HCT116 (cell line): ENCODE results near the gene ZNF490. TPM values are rescaled to one million over a fixed set of nuclear protein-coding genes. Genes with fewer than 3 reads are reported as not detected.

Source experiments
- ATAC-seq: fragments of 200-7000 bp; cut with Tn5 transposase; 2 replicates; pipeline ENCODE4 v1.9.1; 2020; ENCODE audit warnings: mild to moderate bottlenecking, moderate library complexity
- BruUV-seq: library from RNA; stranded (reverse); fragments of 400-500 nt; replicated peaks from 2 replicates; lab custom pipeline; 2021; lab: Mats Ljungman, UMichigan
- CTCF ChIA-PET: fragments of 300-600 bp; sonication (Branson Sonifier 250); formaldehyde crosslinking; loops from one replicate; lab custom pipeline; 2021; ENCODE audit warnings: antibody characterized with exemption; lab: Charles Lee
- POLR2A ChIA-PET: fragments of 300-600, 350-600 bp; sonication (Branson Sonifier 250); formaldehyde crosslinking; loops from one replicate; lab custom pipeline; 2021; ENCODE audit warnings: antibody characterized with exemption; lab: Charles Lee
- RAD21 ChIA-PET, 2 experiments: fragments of 300-600 bp; sonication (Branson Sonifier 250); formaldehyde crosslinking; loops; one replicate each; lab custom pipeline; 2023; ENCODE audit warnings: low total read pairs in 2 of 2; ENCODE audit not compliant: uncharacterized antibody in 2 of 2, unreplicated experiment in 2 of 2, low non-redundant PET in 1 of 2; lab: Charles Lee
- DNase-seq: peaks from one replicate; pipeline ENCODE4 v3.0.0-alpha.2; 2010; ENCODE audit warnings: low read depth, low spot score
- H2AFZ ChIP-seq: fragments of 200-600 bp; shearing (Covaris generic), sonication (generic); 2 replicates; pipeline ENCODE4 v1.6.1; 2017; ENCODE audit warnings: low read depth, mixed run types, mixed read lengths, antibody characterized with exemption, low read length; ENCODE audit not compliant: poor library complexity, severe bottlenecking
- H3K27ac ChIP-seq: 2 replicates; pipeline ENCODE4 v1.5.1; 2012; ENCODE audit warnings: low read depth, low read length
- H3K27me3 ChIP-seq: fragments of 200-600 bp; sonication (generic); 2 replicates; pipeline ENCODE4 v1.6.1; 2016; ENCODE audit warnings: mixed run types, low read length, mixed read lengths; ENCODE audit not compliant: insufficient read depth
- H3K36me3 ChIP-seq, 2 experiments: fragments of 200-500 bp in 1 of 2; fragments of 200-600 bp in 1 of 2; sonication (Bioruptor generic) in 1 of 2; sonication (generic) in 1 of 2; 2 replicates each; pipeline versions ENCODE4 v1.5.1 to v1.6.1; 2014 to 2016; ENCODE audit warnings: low read length in 2 of 2, inconsistent platforms in 1 of 2, mixed read lengths in 1 of 2, mixed run types in 1 of 2; ENCODE audit not compliant: insufficient read depth in 2 of 2, control insufficient read depth in 1 of 2
- H3K4me1 ChIP-seq, 2 experiments: fragments of 200-600 bp in 1 of 2; sonication (generic) in 1 of 2; 2 replicates each; pipeline versions ENCODE4 v1.5.1 to v1.6.1; 2012 to 2017; ENCODE audit warnings: low read length in 2 of 2, inconsistent platforms in 1 of 2, mild to moderate bottlenecking in 1 of 2, mixed read lengths in 1 of 2, mixed run types in 1 of 2, moderate library complexity in 1 of 2; ENCODE audit not compliant: insufficient read depth in 2 of 2, control insufficient read depth in 1 of 2
- H3K4me2 ChIP-seq: fragments of 200-600 bp; sonication (generic); 2 replicates; pipeline ENCODE4 v1.6.1; 2017; ENCODE audit warnings: mixed run types, low read length, mixed read lengths
- H3K4me3 ChIP-seq, 2 experiments: fragments of 200-600 bp in 1 of 2; sonication (generic) in 1 of 2; replicated peaks in 1 of 2; 2 replicates each; pipeline ENCODE4 v1.5.1; 2011 to 2016; ENCODE audit warnings: low read length in 2 of 2, control low read depth in 1 of 2, low read depth in 1 of 2, mild to moderate bottlenecking in 1 of 2, mixed read lengths in 1 of 2, mixed run types in 1 of 2
- H3K79me2 ChIP-seq: fragments of 200-600 bp; sonication (generic); 2 replicates; pipeline ENCODE4 v1.6.1; 2017; ENCODE audit warnings: mild to moderate bottlenecking, mixed run types, low read length, moderate library complexity, mixed read lengths; ENCODE audit not compliant: insufficient read depth
- H3K9ac ChIP-seq: fragments of 200-600 bp; sonication (generic); 2 replicates; pipeline ENCODE4 v1.6.1; 2016; ENCODE audit warnings: low read length, mixed read lengths
- H3K9me2 ChIP-seq: fragments of 200-600 bp; sonication (generic), shearing (Covaris generic); 2 replicates; pipeline ENCODE4 v1.6.1; 2017; ENCODE audit warnings: mixed run types, mild to moderate bottlenecking, moderate library complexity; ENCODE audit not compliant: insufficient read depth
- H3K9me3 ChIP-seq, 2 experiments: fragments of 200-500 bp in 1 of 2; fragments of 200-600 bp in 1 of 2; sonication (Bioruptor generic) in 1 of 2; sonication (generic) in 1 of 2; 2 replicates each; pipeline ENCODE4 v1.6.1; 2014 to 2017; ENCODE audit warnings: low read length in 2 of 2, mixed read lengths in 2 of 2, inconsistent platforms in 1 of 2, low read depth in 1 of 2, mild to moderate bottlenecking in 1 of 2, mixed run types in 1 of 2, moderate library complexity in 1 of 2; ENCODE audit not compliant: control insufficient read depth in 1 of 2, insufficient read depth in 1 of 2
- H4K20me1 ChIP-seq: fragments of 200-600 bp; sonication (generic), shearing (Covaris generic); 2 replicates; pipeline ENCODE4 v1.6.1; 2017; ENCODE audit warnings: mixed run types, mild to moderate bottlenecking, moderate library complexity; ENCODE audit not compliant: insufficient read depth
- CEBPB ChIP-seq: IDR thresholded peaks from 2 replicates; pipeline ENCODE4 v1.6.1; 2012; ENCODE audit warnings: low read depth
- EZH2 ChIP-seq: fragments of 200-600 bp; sonication (generic); IDR thresholded peaks from 2 replicates; pipeline ENCODE4 v1.6.1; 2017; ENCODE audit warnings: antibody characterized with exemption, mixed run types
- FOSL1 ChIP-seq: IDR thresholded peaks from 2 replicates; pipeline ENCODE4 v1.6.1; 2012; ENCODE audit warnings: low read depth
- JUND ChIP-seq: IDR thresholded peaks from 2 replicates; pipeline ENCODE4 v1.6.1; 2012
- POLR2AphosphoS5 ChIP-seq: IDR thresholded peaks from 2 replicates; pipeline ENCODE4 v1.6.1; 2011; ENCODE audit warnings: mild to moderate bottlenecking, low read depth, low read length, moderate library complexity
- RAD21 ChIP-seq: IDR thresholded peaks from 2 replicates; pipeline ENCODE4 v1.6.1; 2012; ENCODE audit warnings: low read depth, mild to moderate bottlenecking
- SIN3A ChIP-seq: IDR thresholded peaks from 2 replicates; pipeline ENCODE4 v1.6.1; 2012; ENCODE audit warnings: low read depth
- SP1 ChIP-seq: IDR thresholded peaks from 2 replicates; pipeline ENCODE4 v1.6.1; 2012; ENCODE audit warnings: low read depth
- SRF ChIP-seq: IDR thresholded peaks from 2 replicates; pipeline ENCODE4 v1.6.1; 2012; ENCODE audit warnings: low read depth
- YY1 ChIP-seq: IDR thresholded peaks from 2 replicates; pipeline ENCODE4 v1.6.1; 2011; ENCODE audit warnings: low read length, low read depth, moderate library complexity, mild to moderate bottlenecking; ENCODE audit not compliant: insufficient replicate concordance; ENCODE audit errors: extremely low read depth
- ZFX ChIP-seq: fragments of 450-650 bp; IDR thresholded peaks from 2 replicates; pipeline ENCODE4 v1.6.1; 2017
- ZNF274 ChIP-seq: fragments of 200-500 bp; sonication (Bioruptor generic); IDR thresholded peaks from 2 replicates; pipeline ENCODE4 v1.6.1; 2014; ENCODE audit warnings: mild to moderate bottlenecking, low read depth, low read length, inconsistent platforms
- intact Hi-C: fragments of 100-400 bp; cut with micrococcal nuclease; formaldehyde crosslinking; loops from 2 replicates; pipeline ENCODE4 v1.10.0; 2022
- total RNA-seq: library from RNA; stranded (reverse); gene quantifications from one replicate; pipeline ENCODE4 v1.2.1, GENCODE V29; 2021; ENCODE audit not compliant: unreplicated experiment
- TF ChIP-seq, protein P1 (sequence below): IDR thresholded peaks from 2 replicates; pipeline ENCODE4 v1.6.1; 2011; ENCODE audit warnings: mild to moderate bottlenecking, low read length, moderate library complexity; ENCODE audit not compliant: insufficient replicate concordance; ENCODE audit errors: extremely low read depth
- TF ChIP-seq, protein P2 (sequence below): IDR thresholded peaks from 2 replicates; pipeline ENCODE4 v1.6.1; 2012
- TF ChIP-seq, protein P3 (sequence below): IDR thresholded peaks from 2 replicates; pipeline ENCODE4 v1.6.1; 2012
- TF ChIP-seq, protein P4 (sequence below), 3 experiments: fragments of 200-600 bp in 1 of 3; sonication (generic) in 1 of 3; IDR thresholded peaks in 2 of 3; conservative IDR thresholded peaks in 1 of 3; 2 replicates each; pipeline ENCODE4 v1.5.1; 2012 to 2017; ENCODE audit warnings: low read depth in 2 of 3, low read length in 2 of 3, antibody characterized with exemption in 1 of 3, borderline replicate concordance in 1 of 3, control low read depth in 1 of 3, mild to moderate bottlenecking in 1 of 3, mixed read lengths in 1 of 3, mixed run types in 1 of 3, moderate library complexity in 1 of 3; ENCODE audit not compliant: insufficient read depth in 1 of 3
- TF ChIP-seq, protein P5 (sequence below): IDR thresholded peaks from 2 replicates; pipeline ENCODE4 v1.6.1; 2012; ENCODE audit warnings: low read depth

ZNF490 gene
- total RNA-seq, 1 experiment from 2014 or later: 5.8 TPM

DNA sequence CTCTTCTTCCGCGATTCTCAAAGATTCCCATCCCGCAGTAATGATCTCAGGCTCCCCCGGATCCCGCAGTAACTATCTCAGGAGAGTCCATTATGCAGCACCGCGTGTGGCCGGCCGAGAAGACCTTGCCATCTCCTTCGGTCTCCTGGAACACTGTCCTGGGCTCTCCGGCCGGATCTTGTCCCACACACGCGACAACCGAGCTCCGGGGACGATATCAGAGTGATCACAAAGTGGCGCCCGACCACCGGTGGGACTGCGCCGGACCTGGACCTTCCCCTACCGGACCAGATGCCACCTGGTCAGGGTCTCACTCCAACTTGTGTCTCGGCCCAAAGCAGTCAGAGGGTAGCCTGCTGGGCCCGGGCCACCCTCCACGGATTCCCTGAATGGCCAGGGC is 31.9 kb upstream of the ZNF490 start:
- Histone ChIP-seq H3K36me3 (no peaks in the 10 kb centered on the region), H3K4me2 (no peak overlapping the region), H3K9me3 (peaks cover 0 to 4% of the 10 kb centered on the region in 2 experiments; a peak in 1 of 4 replicates), H3K27me3 (no peaks in the 10 kb centered on the region), H3K27ac (no peak overlapping the region), H3K9me2 (no peaks in the 10 kb centered on the region), H4K20me1 (no peaks in the 10 kb centered on the region), H2AFZ (no peak overlapping the region), H3K4me1 (no peaks in the 10 kb centered on the region), H3K4me3 (no peak overlapping the region), H3K9ac (no peak overlapping the region), H3K79me2 (no peaks in the 10 kb centered on the region)
- TF ChIP-seq, protein P1, sequence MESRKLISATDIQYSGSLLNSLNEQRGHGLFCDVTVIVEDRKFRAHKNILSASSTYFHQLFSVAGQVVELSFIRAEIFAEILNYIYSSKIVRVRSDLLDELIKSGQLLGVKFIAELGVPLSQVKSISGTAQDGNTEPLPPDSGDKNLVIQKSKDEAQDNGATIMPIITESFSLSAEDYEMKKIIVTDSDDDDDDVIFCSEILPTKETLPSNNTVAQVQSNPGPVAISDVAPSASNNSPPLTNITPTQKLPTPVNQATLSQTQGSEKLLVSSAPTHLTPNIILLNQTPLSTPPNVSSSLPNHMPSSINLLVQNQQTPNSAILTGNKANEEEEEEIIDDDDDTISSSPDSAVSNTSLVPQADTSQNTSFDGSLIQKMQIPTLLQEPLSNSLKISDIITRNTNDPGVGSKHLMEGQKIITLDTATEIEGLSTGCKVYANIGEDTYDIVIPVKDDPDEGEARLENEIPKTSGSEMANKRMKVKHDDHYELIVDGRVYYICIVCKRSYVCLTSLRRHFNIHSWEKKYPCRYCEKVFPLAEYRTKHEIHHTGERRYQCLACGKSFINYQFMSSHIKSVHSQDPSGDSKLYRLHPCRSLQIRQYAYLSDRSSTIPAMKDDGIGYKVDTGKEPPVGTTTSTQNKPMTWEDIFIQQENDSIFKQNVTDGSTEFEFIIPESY: no peak
- TF ChIP-seq ZNF274 (no peak), EZH2 (no peak), SIN3A (no peak), RAD21 (no peak), SP1 (no peak), POLR2AphosphoS5 (no peak), YY1 (no peak), CEBPB (no peak), ZFX (no peak), SRF (no peak), JUND (no peak), FOSL1 (no peak)
- TF ChIP-seq, protein P2, sequence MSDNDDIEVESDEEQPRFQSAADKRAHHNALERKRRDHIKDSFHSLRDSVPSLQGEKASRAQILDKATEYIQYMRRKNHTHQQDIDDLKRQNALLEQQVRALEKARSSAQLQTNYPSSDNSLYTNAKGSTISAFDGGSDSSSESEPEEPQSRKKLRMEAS: no peak
- TF ChIP-seq, protein P3, sequence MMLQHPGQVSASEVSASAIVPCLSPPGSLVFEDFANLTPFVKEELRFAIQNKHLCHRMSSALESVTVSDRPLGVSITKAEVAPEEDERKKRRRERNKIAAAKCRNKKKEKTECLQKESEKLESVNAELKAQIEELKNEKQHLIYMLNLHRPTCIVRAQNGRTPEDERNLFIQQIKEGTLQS: no peak
- TF ChIP-seq, protein P4, sequence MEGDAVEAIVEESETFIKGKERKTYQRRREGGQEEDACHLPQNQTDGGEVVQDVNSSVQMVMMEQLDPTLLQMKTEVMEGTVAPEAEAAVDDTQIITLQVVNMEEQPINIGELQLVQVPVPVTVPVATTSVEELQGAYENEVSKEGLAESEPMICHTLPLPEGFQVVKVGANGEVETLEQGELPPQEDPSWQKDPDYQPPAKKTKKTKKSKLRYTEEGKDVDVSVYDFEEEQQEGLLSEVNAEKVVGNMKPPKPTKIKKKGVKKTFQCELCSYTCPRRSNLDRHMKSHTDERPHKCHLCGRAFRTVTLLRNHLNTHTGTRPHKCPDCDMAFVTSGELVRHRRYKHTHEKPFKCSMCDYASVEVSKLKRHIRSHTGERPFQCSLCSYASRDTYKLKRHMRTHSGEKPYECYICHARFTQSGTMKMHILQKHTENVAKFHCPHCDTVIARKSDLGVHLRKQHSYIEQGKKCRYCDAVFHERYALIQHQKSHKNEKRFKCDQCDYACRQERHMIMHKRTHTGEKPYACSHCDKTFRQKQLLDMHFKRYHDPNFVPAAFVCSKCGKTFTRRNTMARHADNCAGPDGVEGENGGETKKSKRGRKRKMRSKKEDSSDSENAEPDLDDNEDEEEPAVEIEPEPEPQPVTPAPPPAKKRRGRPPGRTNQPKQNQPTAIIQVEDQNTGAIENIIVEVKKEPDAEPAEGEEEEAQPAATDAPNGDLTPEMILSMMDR (IDR thresholded peaks at IDR 0.05 in 2 of 3, conservative IDR thresholded peaks at IDR 0.05 in 1 of 3; ENCODE audit: borderline replicate concordance in 1 of 3, insufficient read depth in 1 of 3, low read depth in 2 of 3, low read length in 2 of 3): no peak
- TF ChIP-seq, protein P5, sequence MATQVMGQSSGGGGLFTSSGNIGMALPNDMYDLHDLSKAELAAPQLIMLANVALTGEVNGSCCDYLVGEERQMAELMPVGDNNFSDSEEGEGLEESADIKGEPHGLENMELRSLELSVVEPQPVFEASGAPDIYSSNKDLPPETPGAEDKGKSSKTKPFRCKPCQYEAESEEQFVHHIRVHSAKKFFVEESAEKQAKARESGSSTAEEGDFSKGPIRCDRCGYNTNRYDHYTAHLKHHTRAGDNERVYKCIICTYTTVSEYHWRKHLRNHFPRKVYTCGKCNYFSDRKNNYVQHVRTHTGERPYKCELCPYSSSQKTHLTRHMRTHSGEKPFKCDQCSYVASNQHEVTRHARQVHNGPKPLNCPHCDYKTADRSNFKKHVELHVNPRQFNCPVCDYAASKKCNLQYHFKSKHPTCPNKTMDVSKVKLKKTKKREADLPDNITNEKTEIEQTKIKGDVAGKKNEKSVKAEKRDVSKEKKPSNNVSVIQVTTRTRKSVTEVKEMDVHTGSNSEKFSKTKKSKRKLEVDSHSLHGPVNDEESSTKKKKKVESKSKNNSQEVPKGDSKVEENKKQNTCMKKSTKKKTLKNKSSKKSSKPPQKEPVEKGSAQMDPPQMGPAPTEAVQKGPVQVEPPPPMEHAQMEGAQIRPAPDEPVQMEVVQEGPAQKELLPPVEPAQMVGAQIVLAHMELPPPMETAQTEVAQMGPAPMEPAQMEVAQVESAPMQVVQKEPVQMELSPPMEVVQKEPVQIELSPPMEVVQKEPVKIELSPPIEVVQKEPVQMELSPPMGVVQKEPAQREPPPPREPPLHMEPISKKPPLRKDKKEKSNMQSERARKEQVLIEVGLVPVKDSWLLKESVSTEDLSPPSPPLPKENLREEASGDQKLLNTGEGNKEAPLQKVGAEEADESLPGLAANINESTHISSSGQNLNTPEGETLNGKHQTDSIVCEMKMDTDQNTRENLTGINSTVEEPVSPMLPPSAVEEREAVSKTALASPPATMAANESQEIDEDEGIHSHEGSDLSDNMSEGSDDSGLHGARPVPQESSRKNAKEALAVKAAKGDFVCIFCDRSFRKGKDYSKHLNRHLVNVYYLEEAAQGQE: no peak
- ChIA-PET RAD21 (interaction anchor here in 1 of 2 experiments (0.7 kb wide), 1 partner anchor 116 kb away, joined by 3 read pairs; no protein-coding TSS in a partner anchor), CTCF (no interaction called here), POLR2A (no interaction called here)
- BruUV-seq: no TSS peak
- no peak for ATAC-seq
- no peak for DNase-seq
- intact Hi-C loops: no loop called here
